Naive B cell (primary cell): Measurements from ENCODE around the gene CLUH. TPM values are rescaled to one million over a fixed set of nuclear protein-coding genes. Genes with fewer than 3 reads are reported as not detected.
A peak's percentile ranks its signal among the peaks of the same experiment; 100 is the strongest.

Source experiments
- ATAC-seq, 2 donors: fragments of 150-1000 bp; cut with Tn5 transposase; 2 replicates each; pipeline ENCODE4 v1.10.0; 2021; ENCODE audit warnings: low read depth in 2 of 2, mild to moderate bottlenecking in 2 of 2, moderate library complexity in 2 of 2
- DNase-seq: peaks from one replicate; pipeline ENCODE4 v3.0.0; 2022
- H3K27ac Mint-ChIP-seq, 6 donors: one replicate each; pipeline ENCODE4 v1.8.0; 2020 to 2022; ENCODE audit warnings: mild to moderate bottlenecking in 6 of 6, mixed read lengths in 6 of 6, moderate library complexity in 5 of 6, inconsistent platforms in 2 of 6
- H3K27me3 Mint-ChIP-seq, 3 donors: one replicate each; pipeline ENCODE4 v1.8.0; 2021 to 2022; ENCODE audit warnings: mixed read lengths in 3 of 3, mild to moderate bottlenecking in 1 of 3
- H3K36me3 Mint-ChIP-seq, 2 donors: one replicate each; pipeline ENCODE4 v1.8.0; 2020 to 2022; ENCODE audit warnings: mixed read lengths in 2 of 2, inconsistent platforms in 1 of 2, mild to moderate bottlenecking in 1 of 2
- H3K4me1 Mint-ChIP-seq, 3 donors: one replicate each; pipeline ENCODE4 v1.8.0; 2020 to 2022; ENCODE audit warnings: mixed read lengths in 3 of 3, inconsistent platforms in 1 of 3, mild to moderate bottlenecking in 1 of 3, moderate library complexity in 1 of 3
- H3K4me3 Mint-ChIP-seq, 8 donors: one replicate each; pipeline ENCODE4 v1.8.0; 2020 to 2022; ENCODE audit warnings: mild to moderate bottlenecking in 8 of 8, mixed read lengths in 8 of 8, moderate library complexity in 8 of 8, inconsistent platforms in 2 of 8
- H3K9me3 Mint-ChIP-seq, 7 donors: one replicate each; pipeline ENCODE4 v1.8.0; 2020 to 2022; ENCODE audit warnings: mixed read lengths in 7 of 7, mild to moderate bottlenecking in 5 of 7, inconsistent platforms in 2 of 7, moderate library complexity in 1 of 7
- polyA plus RNA-seq, 6 donors: library from polyadenylated mRNA; unstranded; fragments of 300-500 nt; fragmentation: Illumina TruSeq; gene quantifications; one replicate each; pipeline ENCODE4 v1.2.3, GENCODE V29; 2021; ENCODE audit warnings: low read depth in 6 of 6

The CLUH gene
- polyA plus RNA-seq, 6 donors from 2014 or later: 3.4 to 14.2 (median 5.3) TPM

GRCh38 chr17:2710803-2711607 is 559 bp downstream of the CLUH start:
- ATAC-seq (peak; percentile 13 to 22), DNase-seq (peak; percentile 12)
- peaks cover 33 to 49% (median 44%) of the 10 kb centered on the region in 3 donors for H3K4me1 Mint-ChIP-seq

GRCh38 chr17:2710071-2710802 is 1.3 kb downstream of the CLUH start:
- H3K4me1 Mint-ChIP-seq: peaks cover 38 to 55% (median 50%) of the 10 kb centered on the region in 3 donors
- H3K4me3 Mint-ChIP-seq: peak overlapping the region; percentile 76 to 94 (median 88)

More at GRCh38 chr17:2710803-2711607, 559 bp downstream of the CLUH start:
- no peaks in the 10 kb centered on the region for H3K9me3 Mint-ChIP-seq
- peak overlapping the region in 2 of 6 donors; percentile 33 to 82 for H3K27ac Mint-ChIP-seq
- H3K36me3 Mint-ChIP-seq: no peaks in the 10 kb centered on the region
- H3K4me3 Mint-ChIP-seq: peak overlapping the region; percentile 83 to 94 (median 88)
- H3K27me3 Mint-ChIP-seq: no peaks in the 10 kb centered on the region

GRCh38 chr17:2709183-2709661 is 2.3 kb downstream of the CLUH start:
- Mint-ChIP-seq H3K9me3 (no peaks in the 10 kb centered on the region), H3K27me3 (no peaks in the 10 kb centered on the region), H3K27ac (peak overlapping the region in 3 of 6 donors; percentile 62 to 89 (median 75)), H3K36me3 (no peaks in the 10 kb centered on the region), H3K4me3 (peak overlapping the region; percentile 52 to 94 (median 86)), H3K4me1 (peaks cover 45 to 62% (median 50%) of the 10 kb centered on the region in 3 donors)
- no peak for ATAC-seq
- no peak for DNase-seq

More at GRCh38 chr17:2710071-2710802, 1.3 kb downstream of the CLUH start:
- ATAC-seq (no peak), DNase-seq (no peak)
- H3K27ac Mint-ChIP-seq: peak overlapping the region in 4 of 6 donors; percentile 27 to 75 (median 51)
- H3K36me3 Mint-ChIP-seq: no peaks in the 10 kb centered on the region
- no peaks in the 10 kb centered on the region for H3K27me3 Mint-ChIP-seq
- H3K9me3 Mint-ChIP-seq: no peaks in the 10 kb centered on the region

- H3K36me3 Mint-ChIP-seq: no peaks in the 10 kb centered on the region
- no peaks in the 10 kb centered on the region for H3K27me3 Mint-ChIP-seq
- peaks cover 44 to 62% (median 50%) of the 10 kb centered on the region in 3 donors for H3K4me1 Mint-ChIP-seq
- ATAC-seq: no peak
- H3K9me3 Mint-ChIP-seq: no peaks in the 10 kb centered on the region
- peak overlapping the region in 3 of 6 donors; percentile 47 to 82 (median 75) for H3K27ac Mint-ChIP-seq
- no peak for DNase-seq
- peak overlapping the region in 6 of 8 donors; percentile 22 to 91 (median 66) for H3K4me3 Mint-ChIP-seq
Measured at GRCh38 chr17:2708585-2709182, 2.9 kb downstream of the CLUH start.

- peak overlapping the region in 5 of 8 donors; percentile 18 to 91 (median 22) for H3K4me3 Mint-ChIP-seq
- DNase-seq: no peak
- peaks cover 42 to 62% (median 50%) of the 10 kb centered on the region in 3 donors for H3K4me1 Mint-ChIP-seq
- no peak for ATAC-seq
- no peaks in the 10 kb centered on the region for H3K36me3 Mint-ChIP-seq
- peak overlapping the region in 1 of 6 donors; percentile 82 for H3K27ac Mint-ChIP-seq
- no peaks in the 10 kb centered on the region for H3K27me3 Mint-ChIP-seq
- H3K9me3 Mint-ChIP-seq: no peaks in the 10 kb centered on the region
Measured at GRCh38 chr17:2707721-2708584, 3.6 kb downstream of the CLUH start.

- ATAC-seq (no peak), DNase-seq (no peak)
- Mint-ChIP-seq H3K4me1 (peaks cover 37 to 54% (median 44%) of the 10 kb centered on the region in 3 donors), H3K9me3 (no peaks in the 10 kb centered on the region), H3K4me3 (no peak overlapping the region), H3K27ac (peak overlapping the region in 1 of 6 donors; percentile 83), H3K27me3 (no peaks in the 10 kb centered on the region), H3K36me3 (no peaks in the 10 kb centered on the region)
Measured at GRCh38 chr17:2706911-2707510, 4.6 kb downstream of the CLUH start.

- Mint-ChIP-seq H3K9me3 (no peaks in the 10 kb centered on the region), H3K27me3 (no peaks in the 10 kb centered on the region), H3K27ac (peak overlapping the region in 4 of 6 donors; percentile 57 to 83 (median 83)), H3K4me1 (peaks cover 36 to 51% (median 42%) of the 10 kb centered on the region in 3 donors), H3K36me3 (no peaks in the 10 kb centered on the region), H3K4me3 (peak overlapping the region in 1 of 8 donors; percentile 40)
- ATAC-seq (no peak), DNase-seq (no peak)
Measured at GRCh38 chr17:2705888-2706795, 5.4 kb downstream of the CLUH start.

GRCh38 chr17:2705263-2705662 is 6.3 kb downstream of the CLUH start:
- DNase-seq (no peak), ATAC-seq (no peak)
- no peaks in the 10 kb centered on the region for H3K27me3 Mint-ChIP-seq
- H3K9me3 Mint-ChIP-seq: no peaks in the 10 kb centered on the region
- H3K36me3 Mint-ChIP-seq: no peaks in the 10 kb centered on the region
- no peak overlapping the region for H3K4me3 Mint-ChIP-seq
- peak overlapping the region in 3 of 6 donors; percentile 2 to 83 (median 70) for H3K27ac Mint-ChIP-seq
- H3K4me1 Mint-ChIP-seq: peaks cover 31 to 45% (median 36%) of the 10 kb centered on the region in 3 donors

GRCh38 chr17:2704890-2705248 is 6.7 kb downstream of the CLUH start:
- H3K4me1 Mint-ChIP-seq: peaks cover 28 to 41% (median 32%) of the 10 kb centered on the region in 3 donors
- no peak overlapping the region for H3K4me3 Mint-ChIP-seq
- no peaks in the 10 kb centered on the region for H3K36me3 Mint-ChIP-seq
- peak overlapping the region in 3 of 6 donors; percentile 59 to 93 (median 83) for H3K27ac Mint-ChIP-seq
- no peaks in the 10 kb centered on the region for H3K27me3 Mint-ChIP-seq
- ATAC-seq (no peak), DNase-seq (no peak)
- no peaks in the 10 kb centered on the region for H3K9me3 Mint-ChIP-seq

- ATAC-seq: no peak
- Mint-ChIP-seq H3K36me3 (no peaks in the 10 kb centered on the region), H3K27me3 (no peaks in the 10 kb centered on the region), H3K4me3 (no peak overlapping the region), H3K4me1 (peaks cover 21 to 35% (median 26%) of the 10 kb centered on the region in 3 donors), H3K27ac (peak overlapping the region in 1 of 6 donors; percentile 83), H3K9me3 (no peaks in the 10 kb centered on the region)
- no peak for DNase-seq
Measured at GRCh38 chr17:2704031-2704889, 7.3 kb downstream of the CLUH start.

GRCh38 chr17:2703606-2704005 is 8.0 kb downstream of the CLUH start:
- no peak for DNase-seq
- no peaks in the 10 kb centered on the region for H3K36me3 Mint-ChIP-seq
- H3K4me3 Mint-ChIP-seq: no peak overlapping the region
- no peaks in the 10 kb centered on the region for H3K9me3 Mint-ChIP-seq
- H3K27me3 Mint-ChIP-seq: no peaks in the 10 kb centered on the region
- H3K4me1 Mint-ChIP-seq: peaks cover 16 to 28% (median 19%) of the 10 kb centered on the region in 3 donors
- H3K27ac Mint-ChIP-seq: no peak overlapping the region
- no peak for ATAC-seq
